ENCODE data around the gene VEGFA.
A peak's percentile ranks its signal among the peaks of the same experiment; 100 is the strongest.

Gene VEGFA

GRCh38 chr6:43773980-43774775, 4.2 kb downstream of the VEGFA start:
- DNase-seq = no peak

- peak; percentile 78 for DNase-seq
Observed at GRCh38 chr6:43774776-43775534, 4.9 kb downstream of the VEGFA start.

DNA sequence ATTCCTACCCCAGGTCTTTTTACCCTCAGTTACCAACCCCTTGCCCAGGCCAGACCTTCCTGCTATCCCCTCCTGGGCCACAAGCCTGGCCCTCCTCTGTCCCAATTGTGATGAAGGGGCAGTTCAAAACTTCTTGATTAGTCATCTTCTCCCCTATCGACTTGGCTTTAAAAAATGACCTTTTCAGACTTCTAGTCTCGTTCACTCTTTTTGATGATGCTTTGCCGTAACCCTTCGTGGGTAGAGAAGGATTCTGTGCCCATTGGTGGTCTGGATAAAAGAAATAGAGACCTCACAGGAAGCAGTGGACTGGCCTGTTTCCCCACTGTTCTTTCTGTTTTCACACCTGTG, 5.5 kb downstream of the VEGFA start:
- DNase-seq = no peak

DNA sequence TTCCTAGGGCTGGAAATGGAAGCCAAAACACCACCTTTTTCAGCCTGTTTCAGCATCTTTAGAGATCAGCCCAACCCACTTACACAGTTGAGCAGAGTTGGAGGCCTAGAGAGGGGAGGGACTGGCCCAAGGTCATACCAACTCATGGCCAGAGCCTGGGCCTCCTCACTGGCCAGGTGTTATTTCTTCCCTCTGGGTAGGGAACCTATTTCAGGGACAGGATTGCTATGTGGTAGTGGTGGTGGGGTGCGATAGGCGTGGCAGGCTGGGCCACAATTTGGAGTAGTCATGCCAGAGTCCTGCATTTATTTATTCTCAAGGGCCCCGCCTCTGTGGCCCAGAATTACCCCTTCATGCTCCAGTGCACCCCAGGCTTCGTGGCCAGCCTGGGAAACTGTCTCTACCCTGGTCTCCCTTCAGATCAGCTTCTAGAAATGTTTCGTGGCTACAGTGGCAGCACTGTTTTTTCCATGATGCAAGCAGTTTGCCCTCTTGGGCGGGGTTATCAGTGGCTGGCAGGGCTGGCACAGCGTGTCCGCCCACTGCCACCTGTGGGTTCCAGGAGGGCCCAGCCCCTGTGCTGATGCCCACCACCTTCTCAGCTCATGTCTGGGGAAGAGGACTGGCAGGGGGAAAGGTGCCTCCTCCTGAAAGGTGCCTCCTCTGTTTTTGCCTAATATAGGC, 6.2 kb downstream of the VEGFA start:
- no peak for DNase-seq

DNA sequence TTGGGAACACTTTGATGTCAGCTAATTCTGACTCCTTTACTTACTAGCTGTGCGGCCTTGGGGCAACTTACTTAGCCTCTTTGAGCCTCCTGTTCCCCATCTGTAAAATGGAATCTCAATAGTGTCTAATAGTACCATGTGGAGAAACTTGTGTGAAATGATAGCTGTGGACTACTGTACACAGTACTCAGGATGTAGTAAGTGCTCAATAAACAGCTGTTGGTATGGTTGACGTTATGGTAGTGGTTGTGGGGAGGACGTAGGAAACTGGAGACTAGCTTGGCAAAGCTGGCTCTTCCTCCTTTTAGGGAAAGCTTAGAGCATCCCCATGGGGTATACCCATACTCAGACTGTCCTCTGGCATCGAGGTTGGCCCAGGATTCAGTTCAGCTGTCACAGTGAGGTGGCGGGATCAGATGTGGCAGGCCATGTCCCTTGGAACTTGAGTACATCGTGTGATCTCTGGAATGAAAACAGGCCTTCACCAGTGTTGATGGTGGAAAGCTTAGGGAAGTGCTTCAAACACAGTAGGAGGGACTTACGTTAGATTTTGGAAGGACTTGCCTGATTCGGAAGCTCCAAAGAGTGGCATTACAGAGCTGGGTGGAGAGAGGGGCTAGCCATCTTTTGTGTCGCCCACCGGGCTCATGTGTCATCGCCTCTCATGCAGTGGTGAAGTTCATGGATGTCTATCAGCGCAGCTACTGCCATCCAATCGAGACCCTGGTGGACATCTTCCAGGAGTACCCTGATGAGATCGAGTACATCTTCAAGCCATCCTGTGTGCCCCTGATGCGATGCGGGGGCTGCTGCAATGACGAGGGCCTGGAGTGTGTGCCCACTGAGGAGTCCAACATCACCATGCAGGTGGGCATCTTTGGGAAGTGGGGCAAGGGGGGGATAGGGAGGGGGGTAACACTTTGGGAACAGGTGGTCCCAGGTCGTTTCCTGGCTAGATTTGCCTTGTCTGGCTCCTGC, 7.1 kb downstream of the VEGFA start:
- no peak for DNase-seq

DNA sequence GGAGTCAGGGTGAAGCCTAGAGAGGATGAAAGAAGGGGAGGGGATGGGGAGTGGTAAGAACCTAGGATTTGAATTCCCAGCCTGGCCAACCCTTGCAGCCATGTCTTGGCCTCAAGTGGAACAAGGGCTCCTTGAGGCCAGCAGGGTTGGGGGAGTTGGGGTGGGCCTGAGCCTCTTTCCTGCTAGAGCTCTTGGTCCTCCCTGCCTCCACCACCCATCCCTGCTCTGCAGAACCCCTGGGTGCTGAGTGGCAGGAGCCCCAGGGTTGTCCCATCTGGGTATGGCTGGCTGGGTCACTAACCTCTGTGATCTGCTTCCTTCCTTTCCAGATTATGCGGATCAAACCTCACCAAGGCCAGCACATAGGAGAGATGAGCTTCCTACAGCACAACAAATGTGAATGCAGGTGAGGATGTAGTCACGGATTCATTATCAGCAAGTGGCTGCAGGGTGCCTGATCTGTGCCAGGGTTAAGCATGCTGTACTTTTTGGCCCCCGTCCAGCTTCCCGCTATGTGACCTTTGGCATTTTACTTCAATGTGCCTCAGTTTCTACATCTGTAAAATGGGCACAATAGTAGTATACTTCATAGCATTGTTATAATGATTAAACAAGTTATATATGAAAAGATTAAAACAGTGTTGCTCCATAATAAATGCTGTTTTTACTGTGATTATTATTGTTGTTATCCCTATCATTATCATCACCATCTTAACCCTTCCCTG, 8.3 kb downstream of the VEGFA start:
- DNase-seq = no peak

GRCh38 chr6:43778976-43779851, 9.2 kb downstream of the VEGFA start:
- DNase-seq = no peak

- DNase-seq = no peak
Observed at GRCh38 chr6:43779852-43780236, 9.8 kb downstream of the VEGFA start.

DNA sequence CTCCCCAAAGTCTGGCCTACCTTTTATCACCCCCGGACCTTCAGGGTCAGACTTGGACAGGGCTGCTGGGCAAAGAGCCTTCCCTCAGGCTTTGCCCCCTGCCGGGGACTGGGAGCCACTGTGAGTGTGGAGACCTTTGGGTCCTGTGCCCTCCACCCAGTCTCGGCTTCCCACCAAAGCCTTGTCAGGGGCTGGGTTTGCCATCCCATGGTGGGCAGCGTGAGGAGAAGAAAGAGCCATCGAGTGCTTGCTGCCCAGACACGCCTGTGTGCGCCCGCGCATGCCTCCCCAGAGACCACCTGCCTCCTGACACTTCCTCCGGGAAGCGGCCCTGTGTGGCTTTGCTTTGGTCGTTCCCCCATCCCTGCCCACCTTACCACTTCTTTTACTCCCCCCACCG, 10.3 kb downstream of the VEGFA start:
- no peak for DNase-seq

DNA sequence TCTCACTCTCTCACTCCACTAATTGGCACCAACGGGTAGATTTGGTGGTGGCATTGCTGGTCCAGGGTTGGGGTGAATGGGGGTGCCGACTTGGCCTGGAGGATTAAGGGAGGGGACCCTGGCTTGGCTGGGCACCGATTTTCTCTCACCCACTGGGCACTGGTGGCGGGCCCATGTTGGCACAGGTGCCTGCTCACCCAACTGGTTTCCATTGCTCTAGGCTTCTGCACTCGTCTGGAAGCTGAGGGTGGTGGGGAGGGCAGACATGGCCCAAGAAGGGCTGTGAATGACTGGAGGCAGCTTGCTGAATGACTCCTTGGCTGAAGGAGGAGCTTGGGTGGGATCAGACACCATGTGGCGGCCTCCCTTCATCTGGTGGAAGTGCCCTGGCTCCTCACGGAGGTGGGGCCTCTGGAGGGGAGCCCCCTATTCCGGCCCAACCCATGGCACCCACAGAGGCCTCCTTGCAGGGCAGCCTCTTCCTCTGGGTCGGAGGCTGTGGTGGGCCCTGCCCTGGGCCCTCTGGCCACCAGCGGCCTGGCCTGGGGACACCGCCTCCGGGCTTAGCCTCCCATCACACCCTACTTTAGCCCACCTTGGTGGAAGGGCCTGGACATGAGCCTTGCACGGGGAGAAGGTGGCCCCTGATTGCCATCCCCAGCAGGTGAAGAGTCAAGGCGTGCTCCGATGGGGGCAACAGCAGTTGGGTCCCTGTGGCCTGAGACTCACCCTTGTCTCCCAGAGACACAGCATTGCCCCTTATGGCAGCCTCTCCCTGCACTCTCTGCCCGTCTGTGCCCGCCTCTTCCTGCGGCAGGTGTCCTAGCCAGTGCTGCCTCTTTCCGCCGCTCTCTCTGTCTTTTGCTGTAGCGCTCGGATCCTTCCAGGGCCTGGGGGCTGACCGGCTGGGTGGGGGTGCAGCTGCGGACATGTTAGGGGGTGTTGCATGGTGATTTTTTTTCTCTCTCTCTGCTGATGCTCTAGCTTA, 11.2 kb downstream of the VEGFA start:
- DNase-seq = no peak

GRCh38 chr6:43781941-43782704, 12.1 kb downstream of the VEGFA start:
- DNase-seq = no peak

- DNase-seq = no peak
Observed at GRCh38 chr6:43782764-43783513, 12.9 kb downstream of the VEGFA start.

DNA sequence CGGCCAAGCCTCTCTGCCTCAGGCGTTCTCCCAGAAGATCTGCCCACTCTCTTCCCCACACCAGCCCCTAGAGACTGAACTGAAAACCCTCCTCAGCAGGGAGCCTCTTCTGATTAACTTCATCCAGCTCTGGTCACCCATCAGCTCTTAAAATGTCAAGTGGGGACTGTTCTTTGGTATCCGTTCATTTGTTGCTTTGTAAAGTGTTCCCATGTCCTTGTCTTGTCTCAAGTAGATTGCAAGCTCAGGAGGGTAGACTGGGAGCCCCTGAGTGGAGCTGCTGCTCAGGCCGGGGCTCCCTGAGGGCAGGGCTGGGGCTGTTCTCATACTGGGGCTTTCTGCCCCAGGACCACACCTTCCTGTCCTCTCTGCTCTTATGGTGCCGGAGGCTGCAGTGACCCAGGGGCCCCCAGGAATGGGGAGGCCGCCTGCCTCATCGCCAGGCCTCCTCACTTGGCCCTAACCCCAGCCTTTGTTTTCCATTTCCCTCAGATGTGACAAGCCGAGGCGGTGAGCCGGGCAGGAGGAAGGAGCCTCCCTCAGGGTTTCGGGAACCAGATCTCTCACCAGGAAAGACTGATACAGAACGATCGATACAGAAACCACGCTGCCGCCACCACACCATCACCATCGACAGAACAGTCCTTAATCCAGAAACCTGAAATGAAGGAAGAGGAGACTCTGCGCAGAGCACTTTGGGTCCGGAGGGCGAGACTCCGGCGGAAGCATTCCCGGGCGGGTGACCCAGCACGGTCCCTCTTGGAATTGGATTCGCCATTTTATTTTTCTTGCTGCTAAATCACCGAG, 14.2 kb downstream of the VEGFA start:
- no peak for DNase-seq

DNA sequence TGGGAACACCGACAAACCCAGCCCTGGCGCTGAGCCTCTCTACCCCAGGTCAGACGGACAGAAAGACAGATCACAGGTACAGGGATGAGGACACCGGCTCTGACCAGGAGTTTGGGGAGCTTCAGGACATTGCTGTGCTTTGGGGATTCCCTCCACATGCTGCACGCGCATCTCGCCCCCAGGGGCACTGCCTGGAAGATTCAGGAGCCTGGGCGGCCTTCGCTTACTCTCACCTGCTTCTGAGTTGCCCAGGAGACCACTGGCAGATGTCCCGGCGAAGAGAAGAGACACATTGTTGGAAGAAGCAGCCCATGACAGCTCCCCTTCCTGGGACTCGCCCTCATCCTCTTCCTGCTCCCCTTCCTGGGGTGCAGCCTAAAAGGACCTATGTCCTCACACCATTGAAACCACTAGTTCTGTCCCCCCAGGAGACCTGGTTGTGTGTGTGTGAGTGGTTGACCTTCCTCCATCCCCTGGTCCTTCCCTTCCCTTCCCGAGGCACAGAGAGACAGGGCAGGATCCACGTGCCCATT, 15.3 kb downstream of the VEGFA start:
- no peak for DNase-seq

- DNase-seq = no peak
Observed at GRCh38 chr6:43785904-43786303, 15.9 kb downstream of the VEGFA start.

DNA sequence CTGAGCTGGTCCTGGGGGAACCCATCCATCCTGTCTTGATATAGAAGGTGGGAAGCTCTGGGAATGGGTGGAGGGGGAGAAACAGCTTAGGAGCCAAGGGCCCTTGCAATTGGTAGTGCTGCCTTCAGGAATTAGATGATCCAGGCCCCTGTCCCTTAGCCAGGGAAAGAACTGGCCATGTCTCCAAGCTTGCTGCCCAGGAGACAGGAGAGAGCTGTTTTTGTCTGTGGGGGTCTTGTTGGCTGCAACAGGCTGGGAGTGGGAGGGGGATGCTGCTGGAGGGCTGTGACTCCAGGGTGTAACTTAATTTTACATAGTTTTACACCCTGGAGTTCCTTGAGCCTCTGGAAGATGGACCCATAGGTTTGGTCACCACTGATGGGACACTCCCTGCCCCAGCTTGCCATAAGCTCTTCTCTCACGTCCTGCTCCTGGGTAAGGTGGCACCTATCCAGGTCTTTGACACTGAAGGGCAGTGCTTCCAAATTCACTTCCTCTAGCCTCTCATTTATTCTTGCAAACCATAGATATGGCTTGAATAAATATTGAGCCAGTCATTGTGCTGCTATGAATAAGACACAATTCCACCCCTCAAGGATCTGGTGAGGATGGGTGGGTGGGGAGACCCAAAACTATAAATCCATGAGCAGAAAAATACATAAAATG, 16.8 kb downstream of the VEGFA start:
- no peak for DNase-seq
